Measurements from ENCODE around the gene MYO18B. TPM values are rescaled to one million over a fixed set of nuclear protein-coding genes. Genes with fewer than 3 reads are reported as not detected.

MYO18B gene
- total RNA-seq, 2 experiments from 2014 or later: 1.2 TPM

- peaks cover 59% of the 10 kb centered on the region for H3K4me1 Mint-ChIP-seq (ENCODE audit: low read depth)
- H3K9me3 Mint-ChIP-seq (ENCODE audit: insufficient read depth): peaks cover 13% of the 10 kb centered on the region
- no peaks in the 10 kb centered on the region for H3K27me3 Mint-ChIP-seq (ENCODE audit: low read depth)
- no peak for DNase-seq
- ChIA-PET POLR2A (no interaction called here), CTCF (interaction anchor here (1.0 to 1.4 kb wide), 4 partner anchors 15 to 33 kb away, joined by 3 to 4 read pairs (median 3); no protein-coding TSS in a partner anchor)
- ATAC-seq: no peak
- H3K36me3 Mint-ChIP-seq (ENCODE audit: low read depth): peaks cover 38% of the 10 kb centered on the region
- H3K4me3 Mint-ChIP-seq: no peak overlapping the region
- peak overlapping the region; percentile 55 for H3K27ac Mint-ChIP-seq
Observed at GRCh38 chr22:25742918-25743708, 1.1 kb downstream of the MYO18B start.

DNA sequence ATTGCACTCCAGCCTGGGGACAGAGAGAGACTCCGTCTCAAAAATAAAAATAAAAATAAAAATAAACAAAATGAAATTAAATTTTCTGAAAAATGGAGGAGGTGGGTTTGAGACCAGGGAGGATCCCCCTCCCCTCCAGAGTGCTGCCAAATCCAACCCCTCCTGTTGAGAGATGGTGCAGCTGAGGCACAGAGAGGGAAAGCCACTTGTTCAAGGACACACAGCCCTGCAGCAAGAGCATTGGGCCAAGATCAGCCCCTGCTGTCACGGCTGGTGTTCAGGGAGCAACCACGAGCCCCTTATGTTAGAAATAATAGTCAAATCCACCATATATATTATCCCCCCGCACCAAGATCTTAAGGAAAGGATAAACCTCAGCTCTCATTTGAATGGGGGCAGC lies 2.7 kb downstream of the MYO18B start:
- Mint-ChIP-seq H3K27me3 (ENCODE audit: low read depth) (no peaks in the 10 kb centered on the region), H3K4me3 (no peak overlapping the region), H3K4me1 (ENCODE audit: low read depth) (peaks cover 64% of the 10 kb centered on the region), H3K27ac (no peak overlapping the region), H3K9me3 (ENCODE audit: insufficient read depth) (peaks cover 8% of the 10 kb centered on the region), H3K36me3 (ENCODE audit: low read depth) (peaks cover 28% of the 10 kb centered on the region)
- ChIA-PET POLR2A (no interaction called here), CTCF (no interaction called here)
- ATAC-seq (no peak), DNase-seq (no peak)

DNA sequence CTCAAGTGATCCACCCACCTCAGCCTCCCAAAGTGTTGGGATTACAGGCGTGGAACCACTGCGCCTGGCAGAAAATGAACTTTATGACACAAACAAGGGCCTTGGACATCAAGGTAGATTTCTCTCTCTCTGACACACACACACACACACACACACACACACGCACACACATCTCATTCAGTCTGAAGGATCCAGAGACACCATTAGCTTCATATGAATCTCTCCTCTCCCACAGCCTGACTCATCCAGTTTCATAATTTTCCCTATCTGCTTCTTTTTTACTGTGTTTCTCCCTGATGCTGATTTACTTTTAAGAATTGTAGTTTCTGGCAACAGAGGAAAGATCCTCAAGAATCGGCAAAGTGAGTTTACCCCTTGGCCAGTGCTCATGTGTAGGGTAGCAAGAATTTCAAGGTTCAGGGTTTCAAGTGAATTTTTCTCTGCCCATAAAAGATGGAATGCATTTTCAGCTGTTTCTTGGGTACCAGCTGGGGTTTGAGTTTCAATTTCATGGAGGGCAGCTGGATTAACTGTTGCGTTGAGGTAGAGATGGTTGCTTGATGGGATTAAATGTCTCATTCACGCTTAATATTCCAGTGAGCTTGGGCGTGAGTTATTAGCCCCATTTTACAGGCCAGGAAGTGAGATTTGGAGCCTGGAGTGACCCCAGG lies 3.5 kb downstream of the MYO18B start:
- DNase-seq: no peak
- H3K27ac Mint-ChIP-seq: peak overlapping the region; percentile 41
- ATAC-seq: no peak
- ChIA-PET CTCF (interaction anchor here (0.9 kb wide), 1 partner anchor 21 kb away, joined by 3 read pairs; no protein-coding TSS in a partner anchor), POLR2A (no interaction called here)
- H3K4me3 Mint-ChIP-seq: no peak overlapping the region
- H3K36me3 Mint-ChIP-seq (ENCODE audit: low read depth): peaks cover 26% of the 10 kb centered on the region
- peaks cover 68% of the 10 kb centered on the region for H3K4me1 Mint-ChIP-seq (ENCODE audit: low read depth)
- H3K9me3 Mint-ChIP-seq (ENCODE audit: insufficient read depth): peaks cover 4% of the 10 kb centered on the region
- no peaks in the 10 kb centered on the region for H3K27me3 Mint-ChIP-seq (ENCODE audit: low read depth)

DNA sequence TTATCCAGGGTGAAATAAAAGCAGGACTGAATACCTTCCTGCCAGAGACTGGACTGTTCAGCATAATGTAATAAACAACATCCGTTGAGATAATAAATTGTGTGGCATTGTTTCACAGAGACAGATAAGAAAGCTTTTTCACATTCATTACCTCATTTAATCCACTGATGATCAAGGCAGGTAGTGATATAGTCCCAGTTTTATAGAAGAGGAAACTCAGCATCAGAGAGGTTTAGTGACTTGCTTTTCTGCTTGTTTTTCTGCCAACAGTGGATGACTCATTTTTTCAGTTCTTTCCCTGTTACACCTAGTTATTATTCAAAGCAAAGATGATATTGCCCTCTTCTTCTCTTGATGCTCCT lies 4.0 kb downstream of the MYO18B start:
- POLR2A ChIA-PET: no interaction called here
- H3K4me1 Mint-ChIP-seq (ENCODE audit: low read depth): peaks cover 71% of the 10 kb centered on the region
- no peaks in the 10 kb centered on the region for H3K27me3 Mint-ChIP-seq (ENCODE audit: low read depth)
- H3K4me3 Mint-ChIP-seq: no peak overlapping the region
- CTCF ChIA-PET: interaction anchor here (0.9 kb wide), 1 partner anchor 20 kb away, joined by 3 read pairs; no protein-coding TSS in a partner anchor
- H3K27ac Mint-ChIP-seq: peak overlapping the region; percentile 32
- H3K9me3 Mint-ChIP-seq (ENCODE audit: insufficient read depth): no peaks in the 10 kb centered on the region
- ATAC-seq (peak; percentile 30), DNase-seq (no peak)
- peaks cover 22% of the 10 kb centered on the region for H3K36me3 Mint-ChIP-seq (ENCODE audit: low read depth)

- no peak for ATAC-seq
- peaks cover 74% of the 10 kb centered on the region for H3K4me1 Mint-ChIP-seq (ENCODE audit: low read depth)
- no peaks in the 10 kb centered on the region for H3K9me3 Mint-ChIP-seq (ENCODE audit: insufficient read depth)
- peak overlapping the region; percentile 55 for H3K27ac Mint-ChIP-seq
- ChIA-PET POLR2A (interaction anchor here (1.4 kb wide), 1 partner anchor 10 kb away, joined by 3 read pairs; no protein-coding TSS in a partner anchor), CTCF (interaction anchor here (2.4 kb wide), 1 partner anchor 25 kb away, joined by 9 read pairs; no protein-coding TSS in a partner anchor)
- no peak for DNase-seq
- H3K4me3 Mint-ChIP-seq: no peak overlapping the region
- H3K27me3 Mint-ChIP-seq (ENCODE audit: low read depth): no peaks in the 10 kb centered on the region
- H3K36me3 Mint-ChIP-seq (ENCODE audit: low read depth): peaks cover 22% of the 10 kb centered on the region
Observed at GRCh38 chr22:25747245-25747944, 5.4 kb downstream of the MYO18B start.

- peak overlapping the region; percentile 89 for H3K27ac Mint-ChIP-seq
- ChIA-PET CTCF (interaction anchor here (2.4 kb wide), 1 partner anchor 25 kb away, joined by 9 read pairs; no protein-coding TSS in a partner anchor), POLR2A (interaction anchor here (1.4 kb wide), 1 partner anchor 9 kb away, joined by 3 read pairs; no protein-coding TSS in a partner anchor)
Observed at GRCh38 chr22:25748140-25748539, 6.2 kb downstream of the MYO18B start.

GRCh38 chr22:25748704-25749103 lies 6.7 kb downstream of the MYO18B start:
- DNase-seq (no peak), ATAC-seq (no peak)
- Mint-ChIP-seq H3K9me3 (ENCODE audit: insufficient read depth) (no peaks in the 10 kb centered on the region), H3K27me3 (ENCODE audit: low read depth) (no peaks in the 10 kb centered on the region), H3K27ac (peak overlapping the region; percentile 89), H3K36me3 (ENCODE audit: low read depth) (peaks cover 17% of the 10 kb centered on the region), H3K4me3 (no peak overlapping the region), H3K4me1 (ENCODE audit: low read depth) (peaks cover 62% of the 10 kb centered on the region)
- POLR2A ChIA-PET: interaction anchor here (1.4 kb wide), 1 partner anchor 9 kb away, joined by 3 read pairs; no protein-coding TSS in a partner anchor
- CTCF ChIA-PET: interaction anchor here (2.0 to 2.4 kb wide), 2 partner anchors 12 to 24 kb away, joined by 7 to 9 read pairs; no protein-coding TSS in a partner anchor

More at GRCh38 chr22:25748140-25748539, 6.2 kb downstream of the MYO18B start:
- Mint-ChIP-seq H3K4me3 (no peak overlapping the region), H3K36me3 (ENCODE audit: low read depth) (peaks cover 19% of the 10 kb centered on the region), H3K4me1 (ENCODE audit: low read depth) (peaks cover 68% of the 10 kb centered on the region), H3K9me3 (ENCODE audit: insufficient read depth) (no peaks in the 10 kb centered on the region), H3K27me3 (ENCODE audit: low read depth) (no peaks in the 10 kb centered on the region)
- ATAC-seq (no peak), DNase-seq (no peak)

DNA sequence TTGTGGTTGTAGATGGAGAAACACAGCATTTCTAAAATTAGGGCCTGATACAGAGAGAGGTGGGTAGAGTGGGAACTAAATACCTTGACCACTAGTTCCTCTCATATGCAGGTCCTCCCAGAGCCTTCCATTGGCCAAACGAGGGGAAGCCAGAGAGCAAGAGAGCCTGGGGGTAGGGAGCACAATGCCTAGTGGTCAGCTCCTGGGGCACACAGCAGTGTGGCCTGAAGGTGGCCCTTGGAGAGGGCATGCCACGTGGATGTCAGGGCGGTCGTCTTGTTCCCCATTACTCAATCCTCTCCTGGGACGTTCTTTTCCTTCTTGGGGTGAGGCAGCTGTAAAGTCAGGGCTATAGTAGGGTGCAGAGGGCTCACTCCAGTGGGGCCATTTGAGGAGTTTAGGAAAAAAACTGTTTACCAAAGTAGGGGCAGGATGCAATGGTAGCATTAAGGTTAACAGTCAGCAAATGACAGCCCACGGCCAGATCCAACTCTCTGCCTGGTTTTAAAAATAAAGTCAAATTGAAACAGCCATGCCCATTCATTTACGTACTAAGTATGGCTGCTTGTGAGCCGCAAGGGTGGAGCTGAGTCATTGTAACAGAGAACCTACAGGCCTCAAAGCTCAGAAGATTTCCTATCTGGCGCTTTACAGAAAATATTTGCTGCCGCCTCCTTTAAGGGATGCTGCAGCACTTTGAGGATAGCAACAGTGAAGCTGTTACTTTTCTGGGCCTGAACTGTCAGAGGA lies 7.6 kb downstream of the MYO18B start:
- Mint-ChIP-seq H3K9me3 (ENCODE audit: insufficient read depth) (no peaks in the 10 kb centered on the region), H3K27me3 (ENCODE audit: low read depth) (no peaks in the 10 kb centered on the region), H3K27ac (peak overlapping the region; percentile 89), H3K4me1 (ENCODE audit: low read depth) (peaks cover 57% of the 10 kb centered on the region), H3K36me3 (ENCODE audit: low read depth) (peaks cover 17% of the 10 kb centered on the region), H3K4me3 (peak overlapping the region; percentile 36)
- ChIA-PET CTCF (interaction anchor here (1.4 to 2.2 kb wide), 4 partner anchors 10 to 22 kb away, joined by 3 to 12 read pairs (median 7); no protein-coding TSS in a partner anchor), POLR2A (interaction anchor here (0.7 to 1.5 kb wide), 3 partner anchors 11 to 13 kb away, joined by 3 to 8 read pairs (median 3); no protein-coding TSS in a partner anchor)
- ATAC-seq (peak; percentile 61), DNase-seq (peak; percentile 39)

- POLR2A ChIA-PET: interaction anchor here (0.7 to 1.5 kb wide), 2 partner anchors 10 to 14 kb away, joined by 3 to 8 read pairs; no protein-coding TSS in a partner anchor
- DNase-seq (no peak), ATAC-seq (no peak)
- Mint-ChIP-seq H3K9me3 (ENCODE audit: insufficient read depth) (no peaks in the 10 kb centered on the region), H3K27me3 (ENCODE audit: low read depth) (no peaks in the 10 kb centered on the region), H3K27ac (peak overlapping the region; percentile 89), H3K36me3 (ENCODE audit: low read depth) (peaks cover 14% of the 10 kb centered on the region), H3K4me1 (ENCODE audit: low read depth) (peaks cover 53% of the 10 kb centered on the region), H3K4me3 (no peak overlapping the region)
- CTCF ChIA-PET: interaction anchor here (2.0 to 2.2 kb wide), 3 partner anchors 9 to 21 kb away, joined by 7 to 12 read pairs (median 7); no protein-coding TSS in a partner anchor
Observed at GRCh38 chr22:25750569-25751173, 8.7 kb downstream of the MYO18B start.

DNA sequence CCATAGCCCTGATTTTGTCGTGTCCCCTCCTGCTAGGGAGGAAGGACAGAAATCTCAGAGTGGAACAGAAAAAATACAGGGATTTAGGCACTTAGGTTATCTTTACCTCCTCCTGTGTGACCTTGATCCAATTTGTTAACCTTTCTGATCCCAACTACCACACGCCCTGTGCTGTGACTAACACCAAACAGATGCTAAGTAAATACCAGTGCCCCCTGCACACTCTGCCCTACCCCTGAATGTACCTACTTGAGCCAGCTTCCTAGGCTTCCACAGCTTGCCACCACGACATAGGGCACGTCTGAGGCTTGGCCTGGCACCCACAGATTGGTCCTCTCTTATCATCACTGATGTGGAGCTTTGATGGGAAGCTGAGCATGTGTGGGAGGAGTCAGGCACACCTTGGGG lies 9.2 kb downstream of the MYO18B start:
- no peaks in the 10 kb centered on the region for H3K27me3 Mint-ChIP-seq (ENCODE audit: low read depth)
- no peaks in the 10 kb centered on the region for H3K9me3 Mint-ChIP-seq (ENCODE audit: insufficient read depth)
- ATAC-seq (no peak), DNase-seq (no peak)
- peak overlapping the region; percentile 58 for H3K27ac Mint-ChIP-seq
- ChIA-PET CTCF (interaction anchor here (2.0 to 2.2 kb wide), 2 partner anchors 9 to 21 kb away, joined by 7 to 12 read pairs; no protein-coding TSS in a partner anchor), POLR2A (no interaction called here)
- peaks cover 12% of the 10 kb centered on the region for H3K36me3 Mint-ChIP-seq (ENCODE audit: low read depth)
- H3K4me1 Mint-ChIP-seq (ENCODE audit: low read depth): peaks cover 51% of the 10 kb centered on the region
- H3K4me3 Mint-ChIP-seq: no peak overlapping the region
